Naive B cell (primary cell): ENCODE data around the gene CDKL2. TPM values are rescaled to one million over a fixed set of nuclear protein-coding genes. Genes with fewer than 3 reads are reported as not detected.
"Not testable (repeated sequence)": the region's sequence is repeated elsewhere in the genome, so short reads cannot be mapped to it uniquely, and the experiment has no call there.

Source experiments
- ATAC-seq, 2 donors: fragments of 150-1000 bp; cut with Tn5 transposase; 2 replicates each; pipeline ENCODE4 v1.10.0; 2021; ENCODE audit warnings: low read depth in 2 of 2, mild to moderate bottlenecking in 2 of 2, moderate library complexity in 2 of 2
- DNase-seq: peaks from one replicate; pipeline ENCODE4 v3.0.0; 2022
- H3K27ac Mint-ChIP-seq, 6 donors: one replicate each; pipeline ENCODE4 v1.8.0; 2020 to 2022; ENCODE audit warnings: mild to moderate bottlenecking in 6 of 6, mixed read lengths in 6 of 6, moderate library complexity in 5 of 6, inconsistent platforms in 2 of 6
- H3K27me3 Mint-ChIP-seq, 3 donors: one replicate each; pipeline ENCODE4 v1.8.0; 2021 to 2022; ENCODE audit warnings: mixed read lengths in 3 of 3, mild to moderate bottlenecking in 1 of 3
- H3K36me3 Mint-ChIP-seq, 2 donors: one replicate each; pipeline ENCODE4 v1.8.0; 2020 to 2022; ENCODE audit warnings: mixed read lengths in 2 of 2, inconsistent platforms in 1 of 2, mild to moderate bottlenecking in 1 of 2
- H3K4me1 Mint-ChIP-seq, 3 donors: one replicate each; pipeline ENCODE4 v1.8.0; 2020 to 2022; ENCODE audit warnings: mixed read lengths in 3 of 3, inconsistent platforms in 1 of 3, mild to moderate bottlenecking in 1 of 3, moderate library complexity in 1 of 3
- H3K4me3 Mint-ChIP-seq, 8 donors: one replicate each; pipeline ENCODE4 v1.8.0; 2020 to 2022; ENCODE audit warnings: mild to moderate bottlenecking in 8 of 8, mixed read lengths in 8 of 8, moderate library complexity in 8 of 8, inconsistent platforms in 2 of 8
- H3K9me3 Mint-ChIP-seq, 7 donors: one replicate each; pipeline ENCODE4 v1.8.0; 2020 to 2022; ENCODE audit warnings: mixed read lengths in 7 of 7, mild to moderate bottlenecking in 5 of 7, inconsistent platforms in 2 of 7, moderate library complexity in 1 of 7
- polyA plus RNA-seq, 6 donors: library from polyadenylated mRNA; unstranded; fragments of 300-500 nt; fragmentation: Illumina TruSeq; gene quantifications; one replicate each; pipeline ENCODE4 v1.2.3, GENCODE V29; 2021; ENCODE audit warnings: low read depth in 6 of 6

CDKL2 gene
- polyA plus RNA-seq = not detected

- Mint-ChIP-seq H3K27me3 (no peaks in the 10 kb centered on the region), H3K27ac (peak within 1 kb of the TSS; percentile 19 to 96 (median 80)), H3K4me3 (peak within 1 kb of the TSS; percentile 85 to 96 (median 92)), H3K4me1 (peaks cover 6 to 11% (median 8%) of the 10 kb centered on the region in 3 donors), H3K36me3 (no peaks in the 10 kb centered on the region), H3K9me3 (no peaks in the 10 kb centered on the region)
- DNase-seq = peak; percentile 91
- ATAC-seq = peak; percentile 99
Measured at GRCh38 chr4:75630174-75630936, at the start of gene CDKL2. Gene CDKL2, minus strand, starts transcription at chr4:75630528. Its CDS starts 4,540 bp downstream, at chr4:75625988.

- DNase-seq (no peak), ATAC-seq (no peak)
- Mint-ChIP-seq H3K4me3 (no peak overlapping the region), H3K4me1 (peaks cover 5 to 11% (median 7%) of the 10 kb centered on the region in 3 donors), H3K27ac (no peak overlapping the region), H3K9me3 (no peaks in the 10 kb centered on the region), H3K36me3 (no peaks in the 10 kb centered on the region), H3K27me3 (no peaks in the 10 kb centered on the region)
Measured at GRCh38 chr4:75678965-75679364, 48.6 kb upstream of the CDKL2 start.

- Mint-ChIP-seq H3K36me3 (no peaks in the 10 kb centered on the region), H3K27ac (peak overlapping the region in 1 of 6 donors; percentile 38), H3K4me1 (peaks cover 9 to 16% (median 12%) of the 10 kb centered on the region in 3 donors), H3K27me3 (no peaks in the 10 kb centered on the region), H3K4me3 (no peak overlapping the region), H3K9me3 (no peaks in the 10 kb centered on the region)
- ATAC-seq (no peak), DNase-seq (no peak)
Measured at GRCh38 chr4:75678473-75678872, 48.1 kb upstream of the CDKL2 start.

GRCh38 chr4:75675004-75675531 lies 44.7 kb upstream of the CDKL2 start:
- peak overlapping the region in 2 of 6 donors; percentile 26 to 33 for H3K27ac Mint-ChIP-seq
- H3K9me3 Mint-ChIP-seq = peaks cover 0 to 2% (median 0%) of the 10 kb centered on the region in 7 donors
- DNase-seq (no peak), ATAC-seq (no peak)
- H3K4me1 Mint-ChIP-seq = peaks cover 20 to 38% (median 35%) of the 10 kb centered on the region in 3 donors
- peak overlapping the region in 2 of 8 donors; percentile 46 to 53 for H3K4me3 Mint-ChIP-seq
- H3K27me3 Mint-ChIP-seq = no peaks in the 10 kb centered on the region
- H3K36me3 Mint-ChIP-seq = peaks cover 0 to 6% of the 10 kb centered on the region in 2 donors

- peaks cover 0 to 2% (median 0%) of the 10 kb centered on the region in 7 donors for H3K9me3 Mint-ChIP-seq
- peak overlapping the region; percentile 98 to 100 (median 99) for H3K27ac Mint-ChIP-seq
- no peak for DNase-seq
- no peaks in the 10 kb centered on the region for H3K27me3 Mint-ChIP-seq
- ATAC-seq = no peak
- peak overlapping the region; percentile 95 to 100 (median 98) for H3K4me3 Mint-ChIP-seq
- peaks cover 28 to 49% (median 46%) of the 10 kb centered on the region in 3 donors for H3K4me1 Mint-ChIP-seq
- H3K36me3 Mint-ChIP-seq = peaks cover 0 to 6% of the 10 kb centered on the region in 2 donors
Measured at GRCh38 chr4:75673959-75674328, 43.6 kb upstream of the CDKL2 start.

- Mint-ChIP-seq H3K36me3 (peaks cover 0 to 6% of the 10 kb centered on the region in 2 donors), H3K9me3 (peaks cover 0 to 2% (median 0%) of the 10 kb centered on the region in 7 donors), H3K27me3 (no peaks in the 10 kb centered on the region), H3K27ac (peak within 1 kb of the TSS; percentile 98 to 100 (median 99)), H3K4me1 (peaks cover 33 to 55% (median 53%) of the 10 kb centered on the region in 3 donors), H3K4me3 (peak within 1 kb of the TSS; percentile 95 to 100 (median 98))
- ATAC-seq (peak; percentile 86 to 88), DNase-seq (peak; percentile 97)
Measured at GRCh38 chr4:75673027-75673958, 43.0 kb upstream of the CDKL2 start, which contains the start of gene G3BP2. Gene G3BP2, minus strand, starts transcription at chr4:75673411. Its CDS starts 11,386 bp downstream, at chr4:75662025.

- Mint-ChIP-seq H3K27me3 (no peaks in the 10 kb centered on the region), H3K4me1 (peaks cover 40 to 62% (median 60%) of the 10 kb centered on the region in 3 donors)
Measured at GRCh38 chr4:75672461-75673026, 42.2 kb upstream of the CDKL2 start.

GRCh38 chr4:75671802-75672421 lies 41.6 kb upstream of the CDKL2 start:
- Mint-ChIP-seq H3K36me3 (peaks cover 0 to 6% of the 10 kb centered on the region in 2 donors), H3K27me3 (no peaks in the 10 kb centered on the region), H3K27ac (peak overlapping the region; percentile 98 to 100 (median 99)), H3K9me3 (peaks cover 0 to 2% (median 0%) of the 10 kb centered on the region in 7 donors), H3K4me3 (peak overlapping the region; percentile 95 to 100 (median 98)), H3K4me1 (peaks cover 43 to 68% (median 67%) of the 10 kb centered on the region in 3 donors)
- DNase-seq = no peak
- ATAC-seq = no peak

More at GRCh38 chr4:75672461-75673026, 42.2 kb upstream of the CDKL2 start:
- DNase-seq (peak; percentile 83), ATAC-seq (peak; percentile 34 to 35)
- peaks cover 0 to 2% (median 0%) of the 10 kb centered on the region in 7 donors for H3K9me3 Mint-ChIP-seq
- peaks cover 0 to 6% of the 10 kb centered on the region in 2 donors for H3K36me3 Mint-ChIP-seq
- peak overlapping the region; percentile 98 to 100 (median 99) for H3K27ac Mint-ChIP-seq
- H3K4me3 Mint-ChIP-seq = peak overlapping the region; percentile 95 to 100 (median 98)

GRCh38 chr4:75668596-75668995 lies 38.3 kb upstream of the CDKL2 start:
- no peak for ATAC-seq
- Mint-ChIP-seq H3K4me1 (peaks cover 44 to 77% (median 70%) of the 10 kb centered on the region in 3 donors), H3K4me3 (peak overlapping the region in 3 of 8 donors; percentile 0 to 22 (median 0)), H3K27ac (peak overlapping the region in 1 of 6 donors; percentile 5), H3K36me3 (peaks cover 0 to 6% of the 10 kb centered on the region in 2 donors), H3K27me3 (no peaks in the 10 kb centered on the region), H3K9me3 (peaks cover 0 to 2% (median 0%) of the 10 kb centered on the region in 7 donors)
- no peak for DNase-seq

GRCh38 chr4:75667636-75668035 lies 37.3 kb upstream of the CDKL2 start:
- not testable (repeated sequence) for H3K36me3 Mint-ChIP-seq

GRCh38 chr4:75666299-75666698 lies 36.0 kb upstream of the CDKL2 start:
- H3K27ac Mint-ChIP-seq = no peak overlapping the region
- H3K36me3 Mint-ChIP-seq = no peaks in the 10 kb centered on the region

More at GRCh38 chr4:75667636-75668035, 37.3 kb upstream of the CDKL2 start:
- peak overlapping the region in 2 of 6 donors; percentile 57 to 74 for H3K27ac Mint-ChIP-seq
- peak overlapping the region in 5 of 8 donors; percentile 1 to 64 (median 13) for H3K4me3 Mint-ChIP-seq
- DNase-seq, H3K27me3 Mint-ChIP-seq, H3K9me3 Mint-ChIP-seq, ATAC-seq: not testable (repeated sequence)
- H3K4me1 Mint-ChIP-seq = peaks cover 44 to 71% (median 61%) of the 10 kb centered on the region in 3 donors

GRCh38 chr4:75664604-75665003 lies 34.3 kb upstream of the CDKL2 start:
- not testable (repeated sequence) for H3K4me3 Mint-ChIP-seq

More at GRCh38 chr4:75666299-75666698, 36.0 kb upstream of the CDKL2 start:
- H3K4me3 Mint-ChIP-seq = peak overlapping the region in 2 of 8 donors; percentile 12 to 54
- ATAC-seq (no peak), DNase-seq (no peak)
- H3K9me3 Mint-ChIP-seq = no peaks in the 10 kb centered on the region
- no peaks in the 10 kb centered on the region for H3K27me3 Mint-ChIP-seq
- peaks cover 40 to 60% (median 48%) of the 10 kb centered on the region in 3 donors for H3K4me1 Mint-ChIP-seq

More at GRCh38 chr4:75664604-75665003, 34.3 kb upstream of the CDKL2 start:
- H3K9me3 Mint-ChIP-seq, ATAC-seq, H3K27me3 Mint-ChIP-seq, H3K36me3 Mint-ChIP-seq, DNase-seq: not testable (repeated sequence)
- peak overlapping the region in 1 of 6 donors; percentile 70 for H3K27ac Mint-ChIP-seq
- H3K4me1 Mint-ChIP-seq = peaks cover 32 to 45% (median 33%) of the 10 kb centered on the region in 3 donors
